Transverse colon (tissue), 4 donors: Measurements from ENCODE around the gene ZNF570. TPM values are rescaled to one million over a fixed set of nuclear protein-coding genes. Genes with fewer than 3 reads are reported as not detected.
A peak's percentile ranks its signal among the peaks of the same experiment; 100 is the strongest.

Experiments
- DNase-seq: peaks from one replicate; pipeline ENCODE4 v3.0.0-alpha.2; 2019
- H3K27ac ChIP-seq, 4 donors: fragments of 200-600 bp; sonication (generic); 2 replicates each; pipeline ENCODE4 v1.5.1; 2016 to 2018; ENCODE audit warnings: inconsistent platforms in 4 of 4
- H3K27me3 ChIP-seq: fragments of 200-600 bp; sonication (generic); 2 replicates; pipeline ENCODE4 v1.5.1; 2017; ENCODE audit warnings: inconsistent platforms
- H3K36me3 ChIP-seq, 4 donors: fragments of 200-600 bp; sonication (generic); 2 replicates each; pipeline ENCODE4 v1.5.1; 2017 to 2019; ENCODE audit warnings: inconsistent platforms in 4 of 4
- H3K4me1 ChIP-seq, 4 donors: fragments of 200-600 bp; sonication (generic); 2 replicates each; pipeline ENCODE4 v1.5.1; 2017 to 2020; ENCODE audit warnings: inconsistent platforms in 4 of 4
- H3K4me3 ChIP-seq, 4 donors: fragments of 200-600 bp; sonication (generic); 1 replicate in 1 of 4; 2 replicates in 3 of 4; pipeline versions ENCODE4 v1.5.1 to v1.6.1; 2017 to 2019; ENCODE audit warnings: inconsistent platforms in 4 of 4
- H3K9me3 ChIP-seq, 2 donors: fragments of 200-600 bp; sonication (generic); 2 replicates each; pipeline ENCODE4 v1.5.1; 2017 to 2019; ENCODE audit warnings: inconsistent platforms in 2 of 2
- CTCF ChIP-seq, 5 experiments: fragments of 200-600 bp in 3 of 5; fragments of 450-650 bp in 2 of 5; sonication (generic) in 3 of 5; IDR thresholded peaks; 1 replicate in 2 of 5; 2 replicates in 3 of 5; pipeline ENCODE4 v1.5.1; 2016 to 2017; ENCODE audit warnings: antibody characterized with exemption in 5 of 5, inconsistent platforms in 3 of 5, mild to moderate bottlenecking in 2 of 5, moderate library complexity in 1 of 5
- EP300 ChIP-seq: sonication (generic); formaldehyde crosslinking; IDR thresholded peaks from one replicate; pipeline ENCODE4 v1.6.1; 2017; ENCODE audit warnings: antibody characterized with exemption, low read depth
- POLR2A ChIP-seq: fragments of 450-650 bp; IDR thresholded peaks from one replicate; pipeline ENCODE4 v1.6.1; 2016; ENCODE audit warnings: antibody characterized with exemption, mild to moderate bottlenecking, moderate library complexity
- POLR2AphosphoS5 ChIP-seq, 3 donors: sonication (generic); formaldehyde crosslinking; IDR thresholded peaks; one replicate each; pipeline ENCODE4 v1.6.1; 2016; ENCODE audit warnings: antibody characterized with exemption in 3 of 3
- WGBS, 2 donors: methylation state at CpG; one replicate each; pipeline ENCODE4 v1.1.5; 2018; ENCODE audit warnings: low coverage in 1 of 2; 5-methylcytosine and 5-hydroxymethylcytosine counted together
- in situ Hi-C, 4 donors: fragments of 200-750 bp; cut with MboI; loops; one replicate each; pipeline versions ENCODE4 v1.15.0 to v1.15.1; 2017; ENCODE audit warnings: low sequenced_read_pairs in 3 of 4, low pct_ligation_motif_present in 1 of 4, low pct_unique_long_range_greater_than_20kb in 1 of 4
- intact Hi-C: fragments of 100-400 bp; cut with DNase I; formaldehyde crosslinking; loops from one replicate; pipeline ENCODE4 v1.15.1; 2023; ENCODE audit warnings: low total_unique reads
- total RNA-seq, 4 donors: library from RNA; depleted of rRNA; stranded (reverse); fragments of >200 nt; gene quantifications; one replicate each; pipeline ENCODE4 v1.1.0, GENCODE V29; 2016

ZNF570 gene
- total RNA-seq, 4 donors from 2014 or later = 0.37 to 4.6 (median 2.7) TPM

DNA sequence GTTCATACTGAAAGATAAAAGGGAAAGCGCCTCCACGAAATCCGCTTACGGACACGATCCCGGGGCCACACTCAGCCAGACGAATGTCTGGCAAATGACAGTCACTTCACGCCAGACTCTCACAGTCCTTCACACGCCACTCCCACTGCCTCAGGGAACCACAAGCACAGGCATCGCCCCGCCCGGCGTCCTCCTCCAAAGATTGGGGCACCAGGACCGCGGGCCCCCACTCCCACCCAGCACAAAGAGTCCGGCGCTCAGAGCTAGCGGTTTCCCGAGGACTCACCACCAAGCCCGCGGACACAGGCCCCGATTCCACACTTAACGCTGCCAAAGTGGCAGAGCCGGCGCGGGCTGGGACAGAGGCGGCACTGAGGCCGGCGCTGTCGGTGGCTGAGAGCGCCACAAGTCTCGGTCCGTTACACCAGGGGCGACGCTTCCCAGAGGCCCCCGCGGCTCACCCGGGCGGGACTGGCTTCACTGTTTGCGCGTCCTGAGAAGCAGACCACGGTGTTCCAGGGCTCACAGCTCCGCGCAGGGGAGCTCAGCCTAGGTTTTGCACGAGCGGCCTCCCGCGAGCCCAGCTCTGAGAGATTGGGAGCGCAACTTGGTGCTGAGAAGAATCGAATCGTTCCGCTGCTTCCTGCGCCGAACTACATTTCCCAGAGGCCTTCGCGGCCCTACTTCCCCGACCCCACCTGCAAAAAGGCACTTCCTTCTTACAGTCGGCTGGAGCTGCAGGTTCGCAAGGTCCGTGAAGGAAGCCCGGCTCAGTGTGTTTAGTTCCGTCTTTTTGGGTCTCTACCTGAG is 2.2 kb upstream of the ZNF570 start, which contains the start of gene ZNF569:
Gene ZNF569, minus strand, starts transcription at position 647 of the 810 bp plus-strand sequence. CDS start 22,523 bp downstream, outside the sequence.
- Histone ChIP-seq H3K36me3 (peaks cover 0 to 20% (median 0%) of the 10 kb centered on the region in 4 donors), H3K4me1 (peaks cover 10 to 29% (median 19%) of the 10 kb centered on the region in 4 donors), H3K27ac (peak within 1 kb of the TSS; percentile 86 to 95 (median 90)), H3K27me3 (no peaks in the 10 kb centered on the region), H3K4me3 (peak within 1 kb of the TSS; percentile 74 to 86 (median 80)), H3K9me3 (peaks cover 3 to 5% of the 10 kb centered on the region in 2 donors)
- intact Hi-C loops = no loop called here
- in situ Hi-C loops = no loop called here
- peak; percentile 41 for TF ChIP-seq POLR2A
- TF ChIP-seq CTCF (IDR thresholded peaks at IDR 0.05) = no peak
- TF ChIP-seq POLR2AphosphoS5 (IDR thresholded peaks at IDR 0.05) = peak; percentile 69 to 76 (median 75)
- peak; percentile 92 for DNase-seq
- 1% methylated on average over 25 of the region's 62 CpGs; no CpG with 5 or more reads in 1 of the 2 donors for WGBS, 2 donors

GRCh38 chr19:37467608-37468090 is 1.5 kb upstream of the ZNF570 start:
- peak overlapping the region; percentile 74 to 86 (median 80) for H3K4me3 ChIP-seq
- peaks cover 10 to 29% (median 19%) of the 10 kb centered on the region in 4 donors for H3K4me1 ChIP-seq
- in situ Hi-C loops (no loop called here), intact Hi-C loops (no loop called here)
- WGBS, 2 donors = 54 to 60% methylated on average over 7 to 18 of the region's 18 CpGs
- H3K27ac ChIP-seq = peak overlapping the region; percentile 86 to 95 (median 90)
- no peaks in the 10 kb centered on the region for H3K27me3 ChIP-seq
- no peak for DNase-seq
- TF ChIP-seq POLR2A = no peak
- no peak for TF ChIP-seq POLR2AphosphoS5 (IDR thresholded peaks at IDR 0.05)
- no peak for TF ChIP-seq EP300
- no peak for TF ChIP-seq CTCF (IDR thresholded peaks at IDR 0.05)
- peaks cover 0 to 23% (median 0%) of the 10 kb centered on the region in 4 donors for H3K36me3 ChIP-seq
- H3K9me3 ChIP-seq = peaks cover 0 to under 1% of the 10 kb centered on the region in 2 donors

DNA sequence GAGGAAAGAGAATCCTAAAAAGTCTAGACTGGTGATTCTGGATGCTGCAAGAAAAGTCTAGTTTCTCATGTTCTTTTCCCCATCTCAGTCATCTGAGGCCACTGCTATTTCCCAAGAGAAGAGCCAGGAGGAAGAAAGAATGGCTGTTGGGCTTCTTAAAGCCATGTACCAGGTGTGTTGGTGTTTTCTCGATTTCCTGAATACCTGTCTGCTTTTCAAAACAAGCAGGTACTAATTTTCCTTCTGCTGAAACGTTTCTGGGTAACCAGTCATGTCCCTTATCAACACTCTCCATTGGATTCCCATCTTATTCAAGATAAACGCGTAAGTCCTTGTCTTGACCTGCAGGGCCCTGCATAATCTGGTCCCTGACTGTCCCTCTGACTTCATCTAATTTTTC is 1.1 kb downstream of the ZNF570 start:
- Histone ChIP-seq H3K36me3 (peaks cover 0 to 20% (median 1%) of the 10 kb centered on the region in 4 donors), H3K9me3 (peaks cover 0 to 4% of the 10 kb centered on the region in 2 donors), H3K4me1 (peaks cover 10 to 29% (median 19%) of the 10 kb centered on the region in 4 donors), H3K27me3 (no peaks in the 10 kb centered on the region), H3K27ac (peak overlapping the region in 1 of 4 donors; percentile 86), H3K4me3 (peak overlapping the region in 1 of 4 donors; percentile 83)
- 82 to 88% methylated on average over 4 of the region's 4 CpGs for WGBS, 2 donors
- intact Hi-C loops = no loop called here
- DNase-seq = no peak
- in situ Hi-C loops = no loop called here
- no peak for TF ChIP-seq CTCF (IDR thresholded peaks at IDR 0.05)
- no peak for TF ChIP-seq POLR2AphosphoS5 (IDR thresholded peaks at IDR 0.05)
- no peak for TF ChIP-seq EP300
- no peak for TF ChIP-seq POLR2A

DNA sequence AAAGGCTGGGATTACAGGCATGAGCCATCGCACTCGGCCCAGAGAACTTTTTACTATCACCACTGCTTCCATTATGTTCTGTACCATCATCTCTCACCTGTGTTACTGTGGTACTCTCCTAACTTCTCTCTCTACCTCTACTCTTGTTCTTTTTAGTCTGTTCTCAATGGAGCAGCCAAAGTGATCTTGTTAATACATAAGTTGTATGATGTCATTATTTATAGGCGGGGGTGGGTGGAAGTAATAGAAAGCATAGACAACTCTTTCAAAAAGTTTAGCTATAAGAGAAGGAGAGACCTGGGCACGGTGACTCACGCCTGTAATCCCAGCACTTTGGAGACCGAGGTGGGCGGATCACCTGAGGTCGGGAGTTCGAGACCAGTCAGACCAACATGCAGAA is 3.0 kb downstream of the ZNF570 start:
- H3K27ac ChIP-seq = no peak overlapping the region
- in situ Hi-C loops (no loop called here), intact Hi-C loops (no loop called here)
- H3K4me1 ChIP-seq = peaks cover 6 to 20% (median 11%) of the 10 kb centered on the region in 4 donors
- peaks cover 0 to 39% (median 11%) of the 10 kb centered on the region in 4 donors for H3K36me3 ChIP-seq
- H3K4me3 ChIP-seq = no peak overlapping the region
- H3K9me3 ChIP-seq = peaks cover 11 to 13% of the 10 kb centered on the region in 2 donors
- no peak for DNase-seq
- WGBS, 2 donors = 95 to 97% methylated on average over 9 of the region's 9 CpGs
- TF ChIP-seq POLR2AphosphoS5 (IDR thresholded peaks at IDR 0.05) (no peak), CTCF (IDR thresholded peaks at IDR 0.05) (no peak), POLR2A (no peak), EP300 (no peak)
- H3K27me3 ChIP-seq = no peaks in the 10 kb centered on the region
